ENCODE data around the gene SERPINA3. TPM values are rescaled to one million over a fixed set of nuclear protein-coding genes. Genes with fewer than 3 reads are reported as not detected.

The SERPINA3 gene
- total RNA-seq, 1 donor from 2014 or later = 5.2 TPM

GRCh38 chr14:94570002-94570400 is 42.2 kb upstream of the SERPINA3 start:
- H3K36me3 Mint-ChIP-seq (ENCODE audit: insufficient read depth) = peaks cover 5% of the 10 kb centered on the region
- TF ChIP-seq CTCF (IDR thresholded peaks at IDR 0.05; ENCODE audit: unreplicated experiment) = no peak
- DNase-seq (ENCODE audit: low spot score, unreplicated experiment) = no peak
- H3K4me3 Mint-ChIP-seq (ENCODE audit: low read depth) = no peak overlapping the region
- no peaks in the 10 kb centered on the region for H3K9me3 Mint-ChIP-seq (ENCODE audit: low read depth)
- peaks cover 34% of the 10 kb centered on the region for H3K4me1 Mint-ChIP-seq (ENCODE audit: low read depth)
- H3K27ac Mint-ChIP-seq = no peak overlapping the region
- H3K27me3 Mint-ChIP-seq = no peaks in the 10 kb centered on the region

GRCh38 chr14:94570440-94570839 is 41.8 kb upstream of the SERPINA3 start:
- no peak for TF ChIP-seq CTCF (IDR thresholded peaks at IDR 0.05; ENCODE audit: unreplicated experiment)
- no peak for DNase-seq (ENCODE audit: low spot score, unreplicated experiment)
- Mint-ChIP-seq H3K4me1 (ENCODE audit: low read depth) (peaks cover 35% of the 10 kb centered on the region), H3K4me3 (ENCODE audit: low read depth) (no peak overlapping the region), H3K27me3 (no peaks in the 10 kb centered on the region), H3K36me3 (ENCODE audit: insufficient read depth) (peaks cover 5% of the 10 kb centered on the region), H3K9me3 (ENCODE audit: low read depth) (no peaks in the 10 kb centered on the region), H3K27ac (no peak overlapping the region)

GRCh38 chr14:94571395-94571794 is 40.8 kb upstream of the SERPINA3 start:
- Mint-ChIP-seq H3K4me3 (ENCODE audit: low read depth) (no peak overlapping the region), H3K27me3 (no peaks in the 10 kb centered on the region), H3K27ac (peak overlapping the region; percentile 16), H3K36me3 (ENCODE audit: insufficient read depth) (peaks cover 2% of the 10 kb centered on the region), H3K4me1 (ENCODE audit: low read depth) (peaks cover 37% of the 10 kb centered on the region), H3K9me3 (ENCODE audit: low read depth) (no peaks in the 10 kb centered on the region)
- no peak for DNase-seq (ENCODE audit: low spot score, unreplicated experiment)
- no peak for TF ChIP-seq CTCF (IDR thresholded peaks at IDR 0.05; ENCODE audit: unreplicated experiment)

- TF ChIP-seq CTCF (IDR thresholded peaks at IDR 0.05; ENCODE audit: unreplicated experiment) = no peak
- no peak for DNase-seq (ENCODE audit: low spot score, unreplicated experiment)
- no peaks in the 10 kb centered on the region for H3K36me3 Mint-ChIP-seq (ENCODE audit: insufficient read depth)
- H3K27me3 Mint-ChIP-seq = no peaks in the 10 kb centered on the region
- H3K9me3 Mint-ChIP-seq (ENCODE audit: low read depth) = no peaks in the 10 kb centered on the region
- H3K4me1 Mint-ChIP-seq (ENCODE audit: low read depth) = peaks cover 37% of the 10 kb centered on the region
- no peak overlapping the region for H3K4me3 Mint-ChIP-seq (ENCODE audit: low read depth)
- H3K27ac Mint-ChIP-seq = peak overlapping the region; percentile 92
Measured at GRCh38 chr14:94571950-94572349, 40.2 kb upstream of the SERPINA3 start.

GRCh38 chr14:94572637-94573303 is 39.4 kb upstream of the SERPINA3 start:
- H3K27me3 Mint-ChIP-seq = no peaks in the 10 kb centered on the region
- H3K9me3 Mint-ChIP-seq (ENCODE audit: low read depth) = no peaks in the 10 kb centered on the region
- TF ChIP-seq CTCF (IDR thresholded peaks at IDR 0.05; ENCODE audit: unreplicated experiment) = no peak
- H3K36me3 Mint-ChIP-seq (ENCODE audit: insufficient read depth) = no peaks in the 10 kb centered on the region
- no peak for DNase-seq (ENCODE audit: low spot score, unreplicated experiment)
- peaks cover 37% of the 10 kb centered on the region for H3K4me1 Mint-ChIP-seq (ENCODE audit: low read depth)
- peak overlapping the region; percentile 44 for H3K4me3 Mint-ChIP-seq (ENCODE audit: low read depth)
- H3K27ac Mint-ChIP-seq = peak overlapping the region; percentile 92
